HFFc6 (cell line): ENCODE results near the gene MOSPD3. TPM values are rescaled to one million over a fixed set of nuclear protein-coding genes. Genes with fewer than 3 reads are reported as not detected.
"Not testable (repeated sequence)": the region's sequence is repeated elsewhere in the genome, so short reads cannot be mapped to it uniquely, and the experiment has no call there.

Experiments used
- DNase-seq: peaks from one replicate; pipeline ENCODE4 v3.0.0-alpha.2; 2018
- H3K27ac Mint-ChIP-seq: 2 replicates; pipeline ENCODE4 v1.8.0; 2020; ENCODE audit warnings: mild to moderate bottlenecking, mixed read lengths
- H3K27me3 Mint-ChIP-seq: 2 replicates; pipeline ENCODE4 v1.8.0; 2021; ENCODE audit warnings: mild to moderate bottlenecking, moderate library complexity, mixed read lengths; ENCODE audit not compliant: insufficient read depth
- H3K36me3 Mint-ChIP-seq: 2 replicates; pipeline ENCODE4 v1.8.0; 2021; ENCODE audit warnings: low read depth, mixed read lengths
- H3K4me1 Mint-ChIP-seq: 2 replicates; pipeline ENCODE4 v1.8.0; 2020; ENCODE audit warnings: low read depth, mixed read lengths
- H3K4me3 Mint-ChIP-seq: 2 replicates; pipeline ENCODE4 v1.8.0; 2020; ENCODE audit warnings: mild to moderate bottlenecking, moderate library complexity, mixed read lengths
- H3K9me3 Mint-ChIP-seq: 2 replicates; pipeline ENCODE4 v1.8.0; 2020; ENCODE audit warnings: mild to moderate bottlenecking, mixed read lengths
- long read RNA-seq: library from polyadenylated mRNA; unstranded; transcript quantifications from one replicate; pipeline ENCODE4 v2.0.0, GENCODE V29; 2019
- total RNA-seq, 6 experiments: library from RNA; stranded (reverse); fragmentation: NEBNext Ultra II Directional; extraction: Animal tissue kit (Norgen Biotek cat#: 25700); gene quantifications; 2 replicates in 1 of 6; 3 replicates in 5 of 6; pipeline ENCODE4 v1.2.3, GENCODE V29; 2021
- TF ChIP-seq, protein P1 (sequence below): fragments of 200-600 bp; sonication (generic); IDR thresholded peaks from 2 replicates; pipeline ENCODE4 v1.5.0; 2021; ENCODE audit warnings: antibody characterized with exemption, mild to moderate bottlenecking

Gene MOSPD3, protein sequence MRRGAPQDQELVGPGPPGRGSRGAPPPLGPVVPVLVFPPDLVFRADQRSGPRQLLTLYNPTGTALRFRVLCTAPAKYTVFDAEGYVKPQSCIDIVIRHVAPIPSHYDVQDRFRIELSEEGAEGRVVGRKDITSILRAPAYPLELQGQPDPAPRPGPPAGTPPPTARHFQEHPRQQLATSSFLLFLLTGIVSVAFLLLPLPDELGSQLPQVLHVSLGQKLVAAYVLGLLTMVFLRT
- 10 to 100 TPM; 14.6 to 19.0 (median 17.4) TPM for total RNA-seq
- long read RNA-seq, transcript MOSPD3-203 (5 exons, 1,191 nt), result major isoform, 21 of 31 reads
- long read RNA-seq, partial matches to known transcripts, result 1 of 31 reads
- long read RNA-seq, other reads (novel, unspliced or antisense), result 4 of 31 reads

DNA sequence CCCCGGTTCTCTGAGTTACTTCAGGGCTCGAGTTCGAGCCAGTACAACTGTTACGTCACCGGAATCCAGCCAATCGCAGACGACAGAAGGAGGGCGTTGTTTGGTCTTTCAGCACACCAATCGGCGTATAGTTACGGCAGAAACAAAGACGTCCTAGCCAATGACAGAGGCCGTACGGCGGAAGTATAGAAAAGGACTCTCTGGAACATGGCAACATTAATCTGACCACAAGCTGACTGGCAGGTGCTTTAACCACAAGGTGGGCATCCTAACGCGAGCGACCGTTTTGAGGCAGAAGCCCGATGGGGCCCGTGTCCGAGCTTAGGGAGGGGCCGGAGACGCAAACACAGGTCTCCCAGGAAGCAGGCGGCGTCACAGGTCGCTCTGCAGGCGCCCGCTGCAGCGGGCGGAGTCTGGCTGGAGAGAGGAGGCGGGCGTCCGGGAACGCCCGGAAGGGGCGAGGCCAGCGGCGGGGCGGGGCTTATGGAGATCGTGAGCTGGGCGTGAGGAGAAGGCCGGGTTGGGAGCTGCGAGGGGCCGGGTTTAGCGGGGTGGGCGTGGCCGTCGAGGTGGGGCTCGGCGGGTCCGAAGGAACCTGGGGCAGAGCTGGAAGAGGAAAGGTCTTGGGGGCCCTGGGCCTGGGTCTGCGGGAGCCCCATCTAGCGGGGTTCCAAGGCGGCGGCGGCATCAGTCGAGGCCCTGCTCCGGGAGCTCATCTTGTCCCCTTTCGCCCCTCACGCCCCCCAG, at the start of gene MOSPD3:
TSS of gene MOSPD3 (plus strand) at position 558 of the 747 bp plus-strand sequence. CDS start 252 bp downstream, outside the sequence.
- Mint-ChIP-seq H3K27me3 (peaks cover 1% of the 10 kb centered on the region), H3K36me3 (peaks cover 12% of the 10 kb centered on the region), H3K4me3 (peak within 1 kb of the TSS; percentile 98), H3K4me1 (peaks cover 22% of the 10 kb centered on the region), H3K27ac (peak within 1 kb of the TSS; percentile 99), H3K9me3 (no peaks in the 10 kb centered on the region)
- peak; percentile 99 for DNase-seq
- TF ChIP-seq, protein P1, sequence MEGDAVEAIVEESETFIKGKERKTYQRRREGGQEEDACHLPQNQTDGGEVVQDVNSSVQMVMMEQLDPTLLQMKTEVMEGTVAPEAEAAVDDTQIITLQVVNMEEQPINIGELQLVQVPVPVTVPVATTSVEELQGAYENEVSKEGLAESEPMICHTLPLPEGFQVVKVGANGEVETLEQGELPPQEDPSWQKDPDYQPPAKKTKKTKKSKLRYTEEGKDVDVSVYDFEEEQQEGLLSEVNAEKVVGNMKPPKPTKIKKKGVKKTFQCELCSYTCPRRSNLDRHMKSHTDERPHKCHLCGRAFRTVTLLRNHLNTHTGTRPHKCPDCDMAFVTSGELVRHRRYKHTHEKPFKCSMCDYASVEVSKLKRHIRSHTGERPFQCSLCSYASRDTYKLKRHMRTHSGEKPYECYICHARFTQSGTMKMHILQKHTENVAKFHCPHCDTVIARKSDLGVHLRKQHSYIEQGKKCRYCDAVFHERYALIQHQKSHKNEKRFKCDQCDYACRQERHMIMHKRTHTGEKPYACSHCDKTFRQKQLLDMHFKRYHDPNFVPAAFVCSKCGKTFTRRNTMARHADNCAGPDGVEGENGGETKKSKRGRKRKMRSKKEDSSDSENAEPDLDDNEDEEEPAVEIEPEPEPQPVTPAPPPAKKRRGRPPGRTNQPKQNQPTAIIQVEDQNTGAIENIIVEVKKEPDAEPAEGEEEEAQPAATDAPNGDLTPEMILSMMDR, result no peak

DNA sequence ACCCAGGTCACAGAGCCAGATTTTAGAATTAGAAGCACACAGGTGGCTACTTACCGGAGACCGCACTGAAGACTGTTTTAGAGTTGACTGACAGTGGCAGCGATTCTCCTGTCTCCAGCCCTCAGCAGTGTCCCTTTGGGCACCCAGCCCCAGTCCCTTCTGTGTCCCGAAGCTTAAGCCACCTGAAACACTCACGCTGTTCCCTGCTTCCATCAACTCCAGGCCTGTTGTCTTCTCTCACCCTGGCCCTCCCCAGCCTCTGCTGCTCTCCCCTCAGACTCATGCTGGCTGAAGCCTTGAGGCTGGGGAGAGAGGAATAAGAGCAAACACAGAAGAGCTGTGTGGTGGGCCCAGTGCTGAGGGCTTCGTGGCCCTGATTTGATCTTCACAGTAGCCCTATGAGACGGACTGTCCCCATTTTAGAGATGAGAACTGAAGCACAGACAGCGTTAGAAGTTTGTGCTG, 49.2 kb upstream of the MOSPD3 start:
- no peak for DNase-seq
- peaks cover 15% of the 10 kb centered on the region; the same call in 1 of the 2 replicates for H3K4me1 Mint-ChIP-seq
- no peaks in the 10 kb centered on the region for H3K9me3 Mint-ChIP-seq
- no peak overlapping the region for H3K4me3 Mint-ChIP-seq
- no peaks in the 10 kb centered on the region; the same call in 1 of the 2 replicates for H3K27me3 Mint-ChIP-seq
- no peak overlapping the region for H3K27ac Mint-ChIP-seq
- H3K36me3 Mint-ChIP-seq, result no peaks in the 10 kb centered on the region
- TF ChIP-seq, protein P1, result no peak

- Mint-ChIP-seq H3K9me3 (no peaks in the 10 kb centered on the region), H3K27me3 (no peaks in the 10 kb centered on the region; the same call in none of the 2 replicates), H3K4me1 (peaks cover 15% of the 10 kb centered on the region; the same call in 1 of the 2 replicates), H3K4me3 (no peak overlapping the region), H3K27ac (no peak overlapping the region), H3K36me3 (no peaks in the 10 kb centered on the region)
- TF ChIP-seq, protein P1, result peak; percentile 98
- DNase-seq, result peak; percentile 56
Observed at GRCh38 chr7:100563809-100564400, 48.4 kb upstream of the MOSPD3 start.

GRCh38 chr7:100564405-100564804, 47.9 kb upstream of the MOSPD3 start:
- not testable (repeated sequence) for H3K4me3 Mint-ChIP-seq, H3K27ac Mint-ChIP-seq, DNase-seq, H3K9me3 Mint-ChIP-seq, H3K36me3 Mint-ChIP-seq, H3K27me3 Mint-ChIP-seq
- peaks cover 15% of the 10 kb centered on the region; the same call in 1 of the 2 replicates for H3K4me1 Mint-ChIP-seq

DNA sequence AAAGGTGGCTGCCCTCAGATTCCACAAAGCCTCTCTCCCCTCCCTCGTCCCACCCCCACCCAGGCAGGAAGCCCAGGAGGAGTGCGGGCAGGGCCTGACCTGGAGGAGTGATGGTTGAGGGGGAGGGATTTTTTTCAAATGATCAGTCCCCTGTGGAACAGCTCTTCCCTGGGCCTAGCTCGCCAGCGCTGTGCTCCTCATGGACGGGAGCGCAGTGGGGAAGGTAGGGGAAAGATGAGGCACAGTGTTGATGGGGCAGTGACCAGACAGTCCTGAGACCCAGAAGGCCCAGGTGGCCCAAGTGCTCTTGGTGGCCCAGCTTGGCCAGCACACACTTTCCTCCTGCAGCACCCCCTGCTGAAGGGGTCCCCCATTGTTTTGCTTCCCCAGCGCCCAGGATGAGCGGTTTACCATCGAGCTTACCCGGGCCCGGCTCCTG, 47.2 kb upstream of the MOSPD3 start:
- H3K27ac Mint-ChIP-seq, result no peak overlapping the region
- TF ChIP-seq, protein P1, result no peak
- H3K4me1 Mint-ChIP-seq, result peaks cover 15% of the 10 kb centered on the region; the same call in 1 of the 2 replicates
- peaks cover 6% of the 10 kb centered on the region for H3K27me3 Mint-ChIP-seq
- no peaks in the 10 kb centered on the region for H3K9me3 Mint-ChIP-seq
- H3K36me3 Mint-ChIP-seq, result no peaks in the 10 kb centered on the region
- DNase-seq, result no peak
- H3K4me3 Mint-ChIP-seq, result no peak overlapping the region
